ENCODE data around the gene CNOT4. TPM values are rescaled to one million over a fixed set of nuclear protein-coding genes. Genes with fewer than 3 reads are reported as not detected.

The CNOT4 gene
- total RNA-seq, 3 donors from 2014 or later (not counting 1 experiment from before 2014, with no cell fraction given) = 40.6 to 47.1 (median 40.7) TPM

- no peaks in the 10 kb centered on the region for H3K27me3 ChIP-seq (ENCODE audit: control insufficient read depth, insufficient read depth, low read length)
- no peaks in the 10 kb centered on the region for H3K9me3 Mint-ChIP-seq
- peaks cover 29% of the 10 kb centered on the region for H3K36me3 ChIP-seq (ENCODE audit: control insufficient read depth, insufficient read depth, low read length)
- no peak overlapping the region for H3K27ac Mint-ChIP-seq
- DNase-seq (no peak), ATAC-seq (no peak)
- H3K27me3 Mint-ChIP-seq (ENCODE audit: low read depth in 2 of 2) = no peaks in the 10 kb centered on the region
- TF ChIP-seq, protein P1, sequence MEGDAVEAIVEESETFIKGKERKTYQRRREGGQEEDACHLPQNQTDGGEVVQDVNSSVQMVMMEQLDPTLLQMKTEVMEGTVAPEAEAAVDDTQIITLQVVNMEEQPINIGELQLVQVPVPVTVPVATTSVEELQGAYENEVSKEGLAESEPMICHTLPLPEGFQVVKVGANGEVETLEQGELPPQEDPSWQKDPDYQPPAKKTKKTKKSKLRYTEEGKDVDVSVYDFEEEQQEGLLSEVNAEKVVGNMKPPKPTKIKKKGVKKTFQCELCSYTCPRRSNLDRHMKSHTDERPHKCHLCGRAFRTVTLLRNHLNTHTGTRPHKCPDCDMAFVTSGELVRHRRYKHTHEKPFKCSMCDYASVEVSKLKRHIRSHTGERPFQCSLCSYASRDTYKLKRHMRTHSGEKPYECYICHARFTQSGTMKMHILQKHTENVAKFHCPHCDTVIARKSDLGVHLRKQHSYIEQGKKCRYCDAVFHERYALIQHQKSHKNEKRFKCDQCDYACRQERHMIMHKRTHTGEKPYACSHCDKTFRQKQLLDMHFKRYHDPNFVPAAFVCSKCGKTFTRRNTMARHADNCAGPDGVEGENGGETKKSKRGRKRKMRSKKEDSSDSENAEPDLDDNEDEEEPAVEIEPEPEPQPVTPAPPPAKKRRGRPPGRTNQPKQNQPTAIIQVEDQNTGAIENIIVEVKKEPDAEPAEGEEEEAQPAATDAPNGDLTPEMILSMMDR (IDR thresholded peaks at IDR 0.05) = no peak
- H3K9me3 ChIP-seq (ENCODE audit: control insufficient read depth, insufficient read depth, low read length) = no peaks in the 10 kb centered on the region
- WGBS (ENCODE audit: insufficient coverage) = 100% methylated on average over 3 of the region's 3 CpGs
- no peak overlapping the region for H3K27ac ChIP-seq (ENCODE audit: low read length)
- H3K36me3 Mint-ChIP-seq = no peaks in the 10 kb centered on the region
- intact Hi-C loops (cut with micrococcal nuclease) = loop anchor here (10.0 kb wide), 1 partner anchor 138 kb away; the partner anchor contains the start of gene NUP205
- no peaks in the 10 kb centered on the region for H3K4me1 ChIP-seq (ENCODE audit: control insufficient read depth, insufficient read depth, low read length)
- peaks cover 4 to 10% of the 10 kb centered on the region in 2 donors for H3K4me1 Mint-ChIP-seq
- H3K4me3 Mint-ChIP-seq = no peak overlapping the region
- no peak overlapping the region for H3K4me3 ChIP-seq (ENCODE audit: low read length)
Observed at GRCh38 chr7:135416431-135416830, 93.5 kb downstream of the CNOT4 start.

- Histone ChIP-seq H3K36me3 (ENCODE audit: control insufficient read depth, insufficient read depth, low read length) (peaks cover 31% of the 10 kb centered on the region), H3K9me3 (ENCODE audit: control insufficient read depth, insufficient read depth, low read length) (no peaks in the 10 kb centered on the region), H3K4me3 (ENCODE audit: low read length) (no peak overlapping the region), H3K27me3 (ENCODE audit: control insufficient read depth, insufficient read depth, low read length) (no peaks in the 10 kb centered on the region), H3K4me1 (ENCODE audit: control insufficient read depth, insufficient read depth, low read length) (no peaks in the 10 kb centered on the region), H3K27ac (ENCODE audit: low read length) (no peak overlapping the region)
- intact Hi-C loops (cut with micrococcal nuclease) = loop anchor here (10.0 kb wide), 1 partner anchor 140 kb away; the partner anchor contains the start of gene NUP205
- 100% methylated on average over 1 of the region's 2 CpGs for WGBS (ENCODE audit: insufficient coverage)
- H3K4me3 Mint-ChIP-seq = no peak overlapping the region
- no peaks in the 10 kb centered on the region for H3K36me3 Mint-ChIP-seq
- TF ChIP-seq, protein P1 (IDR thresholded peaks at IDR 0.05) = peak; percentile 30
- ATAC-seq = peak in 2 of 3 donors; percentile 55 to 64
- H3K27ac Mint-ChIP-seq = no peak overlapping the region
- no peaks in the 10 kb centered on the region for H3K9me3 Mint-ChIP-seq
- H3K4me1 Mint-ChIP-seq = peaks cover 0 to 6% of the 10 kb centered on the region in 2 donors
- DNase-seq = peak in 1 of 2 donors; percentile 43
- no peaks in the 10 kb centered on the region for H3K27me3 Mint-ChIP-seq (ENCODE audit: low read depth in 2 of 2)
Observed at GRCh38 chr7:135414850-135415439, 95.0 kb downstream of the CNOT4 start.

DNA sequence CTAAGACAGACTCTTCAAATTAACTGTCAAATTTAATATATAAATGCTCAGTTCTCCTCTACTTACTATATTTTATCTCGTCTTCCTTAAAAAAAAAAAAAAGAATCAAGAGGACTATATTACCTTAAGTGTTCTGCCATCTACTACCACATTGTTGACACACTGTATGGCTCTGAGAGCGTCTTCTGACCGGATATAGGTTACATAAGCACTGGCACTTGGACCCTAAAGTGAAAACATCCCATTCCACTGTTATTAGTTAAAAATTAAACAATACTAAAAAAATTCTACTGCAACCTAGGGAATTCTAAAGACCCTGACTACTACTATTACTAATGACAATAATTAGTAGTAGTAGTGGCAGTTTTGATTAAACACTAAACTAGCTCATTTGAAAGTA lies 95.7 kb downstream of the CNOT4 start:
- Histone ChIP-seq H3K36me3 (ENCODE audit: control insufficient read depth, insufficient read depth, low read length) (peaks cover 32% of the 10 kb centered on the region), H3K27ac (ENCODE audit: low read length) (no peak overlapping the region), H3K27me3 (ENCODE audit: control insufficient read depth, insufficient read depth, low read length) (no peaks in the 10 kb centered on the region), H3K4me3 (ENCODE audit: low read length) (no peak overlapping the region), H3K9me3 (ENCODE audit: control insufficient read depth, insufficient read depth, low read length) (no peaks in the 10 kb centered on the region), H3K4me1 (ENCODE audit: control insufficient read depth, insufficient read depth, low read length) (no peaks in the 10 kb centered on the region)
- WGBS (ENCODE audit: insufficient coverage) = 98% methylated on average over 3 of the region's 3 CpGs
- Mint-ChIP-seq H3K9me3 (no peaks in the 10 kb centered on the region), H3K27ac (no peak overlapping the region), H3K4me1 (peaks cover 0 to 6% of the 10 kb centered on the region in 2 donors), H3K4me3 (no peak overlapping the region), H3K27me3 (ENCODE audit: low read depth in 2 of 2) (no peaks in the 10 kb centered on the region), H3K36me3 (no peaks in the 10 kb centered on the region)
- DNase-seq (no peak), ATAC-seq (no peak)
- intact Hi-C loops (cut with micrococcal nuclease) = loop anchor here (10.0 kb wide), 1 partner anchor 141 kb away; the partner anchor contains the start of gene NUP205
- TF ChIP-seq, protein P1 (IDR thresholded peaks at IDR 0.05) = no peak

DNA sequence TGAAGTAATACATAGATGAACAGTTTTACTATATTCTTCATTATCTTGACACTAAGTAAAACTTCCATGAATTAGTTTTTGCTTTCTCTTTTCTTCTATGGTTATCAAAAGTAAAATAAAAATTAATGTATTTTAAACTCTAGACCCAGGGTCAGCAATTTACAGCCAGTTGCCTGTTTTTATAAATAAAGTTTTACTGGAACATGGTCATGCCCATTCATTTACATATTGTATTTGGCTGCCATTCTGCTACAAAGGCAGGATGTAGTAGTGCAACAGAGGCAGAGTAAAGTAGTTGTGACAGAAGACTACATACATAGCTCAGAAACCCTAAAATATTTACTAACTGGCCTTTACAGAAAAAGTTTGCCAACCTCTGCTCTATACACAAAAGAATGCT lies 98.8 kb downstream of the CNOT4 start:
- Histone ChIP-seq H3K4me1 (ENCODE audit: control insufficient read depth, insufficient read depth, low read length) (no peaks in the 10 kb centered on the region), H3K36me3 (ENCODE audit: control insufficient read depth, insufficient read depth, low read length) (peaks cover 27% of the 10 kb centered on the region), H3K9me3 (ENCODE audit: control insufficient read depth, insufficient read depth, low read length) (no peaks in the 10 kb centered on the region), H3K4me3 (ENCODE audit: low read length) (no peak overlapping the region), H3K27me3 (ENCODE audit: control insufficient read depth, insufficient read depth, low read length) (no peaks in the 10 kb centered on the region), H3K27ac (ENCODE audit: low read length) (no peak overlapping the region)
- intact Hi-C loops (cut with micrococcal nuclease) = loop anchor here (10.0 kb wide), 1 partner anchor 144 kb away; the partner anchor contains the start of gene NUP205
- H3K4me1 Mint-ChIP-seq = peaks cover 0 to 6% of the 10 kb centered on the region in 2 donors
- peaks cover 10% of the 10 kb centered on the region for H3K36me3 Mint-ChIP-seq
- TF ChIP-seq, protein P1 (IDR thresholded peaks at IDR 0.05) = no peak
- no peaks in the 10 kb centered on the region for H3K27me3 Mint-ChIP-seq (ENCODE audit: low read depth in 2 of 2)
- H3K9me3 Mint-ChIP-seq = no peaks in the 10 kb centered on the region
- H3K27ac Mint-ChIP-seq = no peak overlapping the region
- ATAC-seq = no peak
- H3K4me3 Mint-ChIP-seq = no peak overlapping the region
- no peak for DNase-seq
